Neuronal stem cell (in vitro differentiated cells): ENCODE data around the gene STX10.

Experiments used
- DNase-seq: peaks from one replicate; pipeline ENCODE4 v3.0.0-alpha.2; 2013; ENCODE audit warnings: low spot score
- H2AFZ ChIP-seq: one replicate; pipeline ENCODE4 v1.6.1; 2013; ENCODE audit warnings: mild to moderate bottlenecking, low read length, inconsistent platforms
- H2AK5ac ChIP-seq: 2 replicates; pipeline ENCODE4 v1.6.1; 2013; ENCODE audit warnings: low read depth, mild to moderate bottlenecking, inconsistent platforms, low read length, moderate library complexity, mixed read lengths
- H2BK120ac ChIP-seq: 2 replicates; pipeline ENCODE4 v1.6.1; 2013; ENCODE audit warnings: low read depth, mild to moderate bottlenecking, inconsistent platforms, low read length, moderate library complexity, mixed read lengths
- H2BK12ac ChIP-seq: one replicate; pipeline ENCODE4 v1.6.1; 2013; ENCODE audit warnings: low read length, inconsistent platforms
- H2BK15ac ChIP-seq: 2 replicates; pipeline ENCODE4 v1.6.1; 2013; ENCODE audit warnings: mild to moderate bottlenecking, low read length, inconsistent platforms, mixed read lengths
- H2BK5ac ChIP-seq: one replicate; pipeline ENCODE4 v1.6.1; 2013; ENCODE audit warnings: inconsistent platforms, mild to moderate bottlenecking, low read length, moderate library complexity
- H3K14ac ChIP-seq: one replicate; pipeline ENCODE4 v1.6.1; 2013; ENCODE audit warnings: low read length, inconsistent platforms
- H3K18ac ChIP-seq: 2 replicates; pipeline ENCODE4 v1.6.1; 2013; ENCODE audit warnings: low read length, inconsistent platforms
- H3K23ac ChIP-seq: 2 replicates; pipeline ENCODE4 v1.6.1; 2013; ENCODE audit warnings: low read depth, mild to moderate bottlenecking, mixed read lengths, low read length, inconsistent platforms; ENCODE audit not compliant: poor library complexity
- H3K27ac ChIP-seq: replicated peaks from 3 replicates; pipeline ENCODE4 v1.5.1; 2013; ENCODE audit warnings: low read length, inconsistent platforms
- H3K27me3 ChIP-seq, 3 experiments: 2 replicates each; pipeline ENCODE4 v1.6.1; 2013; ENCODE audit warnings: low read length in 3 of 3, mild to moderate bottlenecking in 2 of 3, inconsistent platforms in 1 of 3, low read depth in 1 of 3, mixed read lengths in 1 of 3, moderate library complexity in 1 of 3; ENCODE audit not compliant: control insufficient read depth in 3 of 3, insufficient read depth in 3 of 3
- H3K36me3 ChIP-seq, 2 donors: replicated peaks in 1 of 2; 2 replicates each; pipeline ENCODE4 v1.6.1; 2013; ENCODE audit warnings: low read length in 2 of 2; ENCODE audit not compliant: control insufficient read depth in 2 of 2, insufficient read depth in 2 of 2
- H3K4ac ChIP-seq: 2 replicates; pipeline ENCODE4 v1.6.1; 2013; ENCODE audit warnings: inconsistent platforms, mild to moderate bottlenecking, low read length, moderate library complexity
- H3K4me1 ChIP-seq, 2 donors: 1 replicate in 1 of 2; 2 replicates in 1 of 2; pipeline ENCODE4 v1.6.1; 2013; ENCODE audit warnings: low read length in 2 of 2, low read depth in 1 of 2; ENCODE audit not compliant: control insufficient read depth in 2 of 2, insufficient read depth in 1 of 2
- H3K4me2 ChIP-seq: one replicate; pipeline ENCODE4 v1.6.1; 2013; ENCODE audit warnings: mild to moderate bottlenecking, low read length, inconsistent platforms; ENCODE audit not compliant: insufficient read depth, poor library complexity, severe bottlenecking
- H3K4me3 ChIP-seq, 2 donors: 2 replicates each; pipeline ENCODE4 v1.5.1; 2013; ENCODE audit warnings: low read length in 2 of 2, mild to moderate bottlenecking in 2 of 2, inconsistent platforms in 1 of 2, moderate library complexity in 1 of 2
- H3K79me1 ChIP-seq: one replicate; pipeline ENCODE4 v1.6.1; 2013; ENCODE audit warnings: low read depth, mild to moderate bottlenecking, inconsistent platforms, low read length, moderate library complexity
- H3K9ac ChIP-seq: one replicate; pipeline ENCODE4 v1.6.1; 2013; ENCODE audit warnings: mild to moderate bottlenecking, low read depth, low read length, inconsistent platforms; ENCODE audit not compliant: poor library complexity
- H3K9me3 ChIP-seq, 2 donors: replicated peaks in 1 of 2; 2 replicates each; pipeline versions ENCODE3 to v1.6.1; 2013; ENCODE audit warnings: low read length in 2 of 2, mild to moderate bottlenecking in 2 of 2, inconsistent platforms in 1 of 2, low read depth in 1 of 2, mixed read lengths in 1 of 2, moderate library complexity in 1 of 2; ENCODE audit not compliant: control insufficient read depth in 2 of 2, insufficient read depth in 1 of 2
- H4K8ac ChIP-seq: one replicate; pipeline ENCODE4 v1.6.1; 2013; ENCODE audit warnings: low read depth, mild to moderate bottlenecking, inconsistent platforms, low read length, moderate library complexity
- H4K91ac ChIP-seq: one replicate; pipeline ENCODE4 v1.6.1; 2013; ENCODE audit warnings: low read length, low read depth, mild to moderate bottlenecking, inconsistent platforms; ENCODE audit not compliant: poor library complexity
- WGBS, 2 donors: extraction: QIAGEN DNeasy Blood & Tissue Kit; methylation state at CpG; one replicate each; pipeline ENCODE4 v1.1.7; 2013; ENCODE audit warnings: missing lambda C conversion rate in 2 of 2, mixed read lengths in 1 of 2; ENCODE audit not compliant: insufficient read length in 2 of 2, insufficient replicate concordance in 1 of 2; ENCODE audit errors: extremely low coverage in 2 of 2; 5-methylcytosine and 5-hydroxymethylcytosine counted together

STX10 gene

GRCh38 chr19:13151605-13152355 lies 1.6 kb upstream of the STX10 start:
- H3K18ac ChIP-seq: peak overlapping the region; percentile 96
- no CpG with 5 or more reads among the region's 71 CpGs for WGBS, 2 donors
- no peaks in the 10 kb centered on the region for H3K9me3 ChIP-seq
- H2BK120ac ChIP-seq: no peak overlapping the region
- peak overlapping the region; percentile 60 for H2BK15ac ChIP-seq
- H2BK12ac ChIP-seq: peak overlapping the region; percentile 43
- peak; percentile 97 for DNase-seq
- H3K23ac ChIP-seq: peak overlapping the region; percentile 87
- peak overlapping the region; percentile 94 for H3K4me3 ChIP-seq
- no peak overlapping the region for H3K14ac ChIP-seq
- no peak overlapping the region for H4K8ac ChIP-seq
- peaks cover 13% of the 10 kb centered on the region for H3K79me1 ChIP-seq
- H3K9ac ChIP-seq: peak overlapping the region; percentile 97
- H2BK5ac ChIP-seq: peak overlapping the region; percentile 98
- H3K27me3 ChIP-seq: no peaks in the 10 kb centered on the region
- H4K91ac ChIP-seq: no peak overlapping the region
- peak overlapping the region; percentile 98 for H3K27ac ChIP-seq
- H3K4me2 ChIP-seq: peak overlapping the region; percentile 84
- H2AFZ ChIP-seq: peak overlapping the region; percentile 85
- no peak overlapping the region for H3K4ac ChIP-seq
- peaks cover 0 to 13% of the 10 kb centered on the region in 2 donors for H3K36me3 ChIP-seq
- H3K4me1 ChIP-seq: peaks cover 9 to 11% of the 10 kb centered on the region in 2 donors
- peak overlapping the region; percentile 7 for H2AK5ac ChIP-seq

- Histone ChIP-seq H3K18ac (peak overlapping the region; percentile 96), H3K4me3 (peak overlapping the region; percentile 69 to 94), H2BK12ac (no peak overlapping the region), H3K14ac (peak overlapping the region; percentile 72), H3K36me3 (peaks cover 0 to 13% of the 10 kb centered on the region in 2 donors), H2BK15ac (peak overlapping the region; percentile 83), H2AFZ (peak overlapping the region; percentile 94), H3K79me1 (peaks cover 13% of the 10 kb centered on the region), H2AK5ac (peak overlapping the region; percentile 99), H3K27ac (peak overlapping the region; percentile 81), H4K8ac (no peak overlapping the region), H2BK120ac (peak overlapping the region; percentile 38), H4K91ac (no peak overlapping the region), H3K4me1 (peaks cover 5 to 9% of the 10 kb centered on the region in 2 donors), H3K4ac (peak overlapping the region; percentile 53), H3K9me3 (no peaks in the 10 kb centered on the region), H3K4me2 (peak overlapping the region; percentile 84), H3K9ac (peak overlapping the region; percentile 97), H3K23ac (peak overlapping the region; percentile 60), H3K27me3 (no peaks in the 10 kb centered on the region), H2BK5ac (peak overlapping the region; percentile 95)
- peak; percentile 42 for DNase-seq
- WGBS, 2 donors: no CpG with 5 or more reads among the region's 34 CpGs
Observed at GRCh38 chr19:13150931-13151604, 893 bp upstream of the STX10 start.

GRCh38 chr19:13149628-13150186 lies 468 bp downstream of the STX10 start:
- Histone ChIP-seq H3K18ac (peak overlapping the region; percentile 96), H2BK15ac (no peak overlapping the region), H3K4me3 (peak overlapping the region; percentile 69 to 94), H3K9ac (peak overlapping the region; percentile 87), H4K91ac (no peak overlapping the region), H3K27me3 (no peaks in the 10 kb centered on the region), H3K79me1 (peaks cover 13% of the 10 kb centered on the region), H2BK12ac (no peak overlapping the region), H3K4ac (no peak overlapping the region), H3K4me2 (peak overlapping the region; percentile 84), H3K23ac (peak overlapping the region; percentile 92), H2BK120ac (no peak overlapping the region), H3K4me1 (peaks cover 2 to 3% of the 10 kb centered on the region in 2 donors), H2AK5ac (peak overlapping the region; percentile 11), H3K36me3 (peaks cover under 1 to 18% of the 10 kb centered on the region in 2 donors), H3K9me3 (no peaks in the 10 kb centered on the region), H2BK5ac (peak overlapping the region; percentile 15), H3K14ac (peak overlapping the region; percentile 75), H2AFZ (peak overlapping the region; percentile 94), H3K27ac (no peak overlapping the region), H4K8ac (no peak overlapping the region)
- peak; percentile 27 for DNase-seq
- WGBS, 2 donors: no CpG with 5 or more reads among the region's 46 CpGs
